ENCODE results near the gene TMTC1.

The TMTC1 gene

GRCh38 chr12:29455087-29455486 is 328.7 kb downstream of the TMTC1 start:
- H3K9me3 ChIP-seq (ENCODE audit: low read length) = no peaks in the 10 kb centered on the region
- H2AFZ ChIP-seq (ENCODE audit: low read depth, low read length) = no peak overlapping the region
- H3K4me3 ChIP-seq (ENCODE audit: low read length) = no peak overlapping the region
- no peaks in the 10 kb centered on the region for H3K27me3 ChIP-seq (ENCODE audit: insufficient read depth, low read length)
- no peaks in the 10 kb centered on the region for H3K4me1 ChIP-seq (ENCODE audit: insufficient read depth, low read length)
- no peaks in the 10 kb centered on the region for H3K36me3 ChIP-seq (ENCODE audit: insufficient read depth, low read length)

DNA sequence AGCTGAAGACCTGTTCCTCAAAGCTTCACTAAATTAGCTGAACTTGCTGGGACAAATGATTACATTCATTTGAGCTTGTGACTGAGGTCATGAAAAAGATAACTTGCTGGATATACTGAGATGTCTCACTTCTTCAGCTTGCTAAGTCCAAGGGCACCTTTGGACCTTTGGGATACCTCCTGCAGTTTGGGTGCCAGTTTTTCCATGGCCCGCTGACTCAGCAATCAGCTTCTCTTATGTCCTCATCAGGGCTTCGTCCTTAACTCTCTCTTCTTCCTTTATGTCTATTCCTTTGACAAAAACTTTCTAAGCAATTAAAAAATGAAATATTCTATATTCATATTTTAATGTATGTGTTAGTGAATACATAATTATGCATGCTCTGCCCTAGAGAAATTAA is 331.9 kb downstream of the TMTC1 start:
- no peaks in the 10 kb centered on the region for H3K36me3 ChIP-seq (ENCODE audit: insufficient read depth, low read length)
- no peaks in the 10 kb centered on the region for H3K27me3 ChIP-seq (ENCODE audit: insufficient read depth, low read length)
- no peak overlapping the region for H3K4me3 ChIP-seq (ENCODE audit: low read length)
- no peaks in the 10 kb centered on the region for H3K9me3 ChIP-seq (ENCODE audit: low read length)
- no peaks in the 10 kb centered on the region for H3K4me1 ChIP-seq (ENCODE audit: insufficient read depth, low read length)
- no peak overlapping the region for H2AFZ ChIP-seq (ENCODE audit: low read depth, low read length)

All from neuron (in vitro differentiated cells).